ENCODE results near the gene MYBL2. TPM values are rescaled to one million over a fixed set of nuclear protein-coding genes. Genes with fewer than 3 reads are reported as not detected.

The MYBL2 gene
- total and polyA plus RNA-seq, 2 donors (not counting 1 experiment from before 2014, with no cell fraction given): 2.7 to 35.8 TPM

DNA sequence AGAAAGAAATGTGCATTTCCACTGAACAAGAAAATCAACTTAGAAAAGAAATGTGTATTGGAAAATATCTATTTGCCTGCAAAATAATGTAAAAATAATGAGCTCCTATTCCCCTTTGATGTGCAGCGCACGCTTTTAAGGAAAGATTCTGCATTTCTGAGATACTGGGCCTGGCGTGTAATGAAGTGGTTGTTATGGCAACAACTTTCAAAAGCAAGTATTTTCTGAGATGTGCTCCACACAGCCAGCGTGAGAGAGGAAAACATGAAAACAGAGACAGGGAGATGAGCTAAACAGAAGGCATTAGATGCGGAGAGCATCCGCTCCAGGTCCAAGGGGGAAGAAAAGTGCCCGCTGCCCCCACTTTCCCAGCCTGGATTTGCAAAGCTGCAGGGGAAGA is 99.0 kb downstream of the MYBL2 start:
- no peaks in the 10 kb centered on the region for H3K9me3 ChIP-seq (ENCODE audit: control extremely low read depth in 1 of 3, control insufficient read depth in 2 of 3, insufficient read depth in 1 of 3, low read length in 2 of 3)
- WGBS (ENCODE audit: insufficient coverage): 90% methylated on average over 7 of the region's 7 CpGs
- H4K20me1 ChIP-seq (ENCODE audit: control insufficient read depth, insufficient read depth, low read length, poor library complexity, severe bottlenecking): no peaks in the 10 kb centered on the region
- H3K4me2 ChIP-seq (replicated peaks; ENCODE audit: low read depth, low read length, poor library complexity, severe bottlenecking): no peak overlapping the region
- peaks cover 15% of the 10 kb centered on the region for H3K27me3 Mint-ChIP-seq
- no peaks in the 10 kb centered on the region for H3K4me1 Mint-ChIP-seq
- no peak for TF ChIP-seq EZH2 (IDR thresholded peaks at IDR 0.05; ENCODE audit: borderline replicate concordance, insufficient read depth, low read depth, low read length, poor library complexity, severe bottlenecking)
- TF ChIP-seq, protein P1, sequence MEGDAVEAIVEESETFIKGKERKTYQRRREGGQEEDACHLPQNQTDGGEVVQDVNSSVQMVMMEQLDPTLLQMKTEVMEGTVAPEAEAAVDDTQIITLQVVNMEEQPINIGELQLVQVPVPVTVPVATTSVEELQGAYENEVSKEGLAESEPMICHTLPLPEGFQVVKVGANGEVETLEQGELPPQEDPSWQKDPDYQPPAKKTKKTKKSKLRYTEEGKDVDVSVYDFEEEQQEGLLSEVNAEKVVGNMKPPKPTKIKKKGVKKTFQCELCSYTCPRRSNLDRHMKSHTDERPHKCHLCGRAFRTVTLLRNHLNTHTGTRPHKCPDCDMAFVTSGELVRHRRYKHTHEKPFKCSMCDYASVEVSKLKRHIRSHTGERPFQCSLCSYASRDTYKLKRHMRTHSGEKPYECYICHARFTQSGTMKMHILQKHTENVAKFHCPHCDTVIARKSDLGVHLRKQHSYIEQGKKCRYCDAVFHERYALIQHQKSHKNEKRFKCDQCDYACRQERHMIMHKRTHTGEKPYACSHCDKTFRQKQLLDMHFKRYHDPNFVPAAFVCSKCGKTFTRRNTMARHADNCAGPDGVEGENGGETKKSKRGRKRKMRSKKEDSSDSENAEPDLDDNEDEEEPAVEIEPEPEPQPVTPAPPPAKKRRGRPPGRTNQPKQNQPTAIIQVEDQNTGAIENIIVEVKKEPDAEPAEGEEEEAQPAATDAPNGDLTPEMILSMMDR (IDR thresholded peaks at IDR 0.05): no peak
- H3K27ac ChIP-seq (ENCODE audit: low read length in 2 of 2): no peak overlapping the region
- no peak overlapping the region for H2AFZ ChIP-seq (ENCODE audit: insufficient read depth, low read depth, low read length, poor library complexity, severe bottlenecking)
- ChIA-PET POLR2A (no interaction called here), CTCF (interaction anchor here (0.6 kb wide), 1 partner anchor 67 kb away, joined by 3 read pairs; no protein-coding TSS in a partner anchor)
- no peaks in the 10 kb centered on the region for H3K4me1 ChIP-seq (ENCODE audit: control insufficient read depth in 2 of 2, insufficient read depth in 2 of 2, low read length in 2 of 2)
- no peak overlapping the region for H3K9ac ChIP-seq (ENCODE audit: low read length)
- ATAC-seq (ENCODE audit: low read depth): no peak
- no peaks in the 10 kb centered on the region for H3K79me2 ChIP-seq (ENCODE audit: control insufficient read depth, insufficient read depth, low read length)
- no peak overlapping the region for H3K27ac Mint-ChIP-seq
- no peak overlapping the region for H3K4me3 ChIP-seq (ENCODE audit: control extremely low read depth in 1 of 5, extremely low read depth in 1 of 5, insufficient read depth in 1 of 5, low read depth in 2 of 5, low read length in 4 of 5)
- H3K36me3 ChIP-seq (replicated peaks in 1 of 2; ENCODE audit: control extremely low read depth in 1 of 2, control insufficient read depth in 1 of 2, extremely low read depth in 1 of 2, insufficient read depth in 2 of 2, low read length in 1 of 2): no peaks in the 10 kb centered on the region
- H3K4me3 Mint-ChIP-seq: no peak overlapping the region
- no peak for DNase-seq
- H3K27me3 ChIP-seq (replicated peaks in 1 of 4; ENCODE audit: control extremely low read depth in 1 of 4, control insufficient read depth in 3 of 4, insufficient read depth in 4 of 4, low read length in 3 of 4): peaks cover 0 to 7% (median 0%) of the 10 kb centered on the region in 4 experiments
- intact Hi-C loops (cut with micrococcal nuclease): no loop called here
- no peaks in the 10 kb centered on the region for H3K9me3 Mint-ChIP-seq (ENCODE audit: insufficient read depth)

Other genes with a start within 250 kb of the MYBL2 start
- 197 and 201 TPM in 2 replicates for gene SRSF6, start 209.2 kb upstream of the MYBL2 start, total RNA-seq
- 296 and 434 TPM in 2 replicates for gene SRSF6, start 209.2 kb upstream of the MYBL2 start, polyA plus RNA-seq
- 31.4 and 35.7 TPM in 2 replicates for gene L3MBTL1, start 159.4 kb upstream of the MYBL2 start, total RNA-seq
- 15.6 and 24.3 TPM in 2 replicates for gene L3MBTL1, start 159.4 kb upstream of the MYBL2 start, polyA plus RNA-seq
- 1.7 and 2.4 TPM in 2 replicates for gene SGK2, start 108.1 kb upstream of the MYBL2 start, total RNA-seq
- gene SGK2, start 108.1 kb upstream of the MYBL2 start, polyA plus RNA-seq: 1.4 and 1.5 TPM in 2 replicates
- 16.7 and 23.7 TPM in 2 replicates for gene IFT52, start 76.2 kb upstream of the MYBL2 start, total RNA-seq
- gene IFT52, start 76.2 kb upstream of the MYBL2 start, polyA plus RNA-seq: 18.4 and 19.0 TPM in 2 replicates
- gene GTSF1L, start 59.9 kb downstream of the MYBL2 start, total RNA-seq: 0.84 TPM in 1 of 2 replicates, not detected in the other
- 0.68 and 1.5 TPM in 2 replicates for gene GTSF1L, start 59.9 kb downstream of the MYBL2 start, polyA plus RNA-seq
- gene TOX2, start 247.7 kb downstream of the MYBL2 start, total RNA-seq: 4.1 and 6.3 TPM in 2 replicates
- gene TOX2, start 247.7 kb downstream of the MYBL2 start, polyA plus RNA-seq: 1.2 and 2.3 TPM in 2 replicates

Data from B cell (primary cell).